ENCODE measurements around the gene ZMIZ1.

The ZMIZ1 gene

DNA sequence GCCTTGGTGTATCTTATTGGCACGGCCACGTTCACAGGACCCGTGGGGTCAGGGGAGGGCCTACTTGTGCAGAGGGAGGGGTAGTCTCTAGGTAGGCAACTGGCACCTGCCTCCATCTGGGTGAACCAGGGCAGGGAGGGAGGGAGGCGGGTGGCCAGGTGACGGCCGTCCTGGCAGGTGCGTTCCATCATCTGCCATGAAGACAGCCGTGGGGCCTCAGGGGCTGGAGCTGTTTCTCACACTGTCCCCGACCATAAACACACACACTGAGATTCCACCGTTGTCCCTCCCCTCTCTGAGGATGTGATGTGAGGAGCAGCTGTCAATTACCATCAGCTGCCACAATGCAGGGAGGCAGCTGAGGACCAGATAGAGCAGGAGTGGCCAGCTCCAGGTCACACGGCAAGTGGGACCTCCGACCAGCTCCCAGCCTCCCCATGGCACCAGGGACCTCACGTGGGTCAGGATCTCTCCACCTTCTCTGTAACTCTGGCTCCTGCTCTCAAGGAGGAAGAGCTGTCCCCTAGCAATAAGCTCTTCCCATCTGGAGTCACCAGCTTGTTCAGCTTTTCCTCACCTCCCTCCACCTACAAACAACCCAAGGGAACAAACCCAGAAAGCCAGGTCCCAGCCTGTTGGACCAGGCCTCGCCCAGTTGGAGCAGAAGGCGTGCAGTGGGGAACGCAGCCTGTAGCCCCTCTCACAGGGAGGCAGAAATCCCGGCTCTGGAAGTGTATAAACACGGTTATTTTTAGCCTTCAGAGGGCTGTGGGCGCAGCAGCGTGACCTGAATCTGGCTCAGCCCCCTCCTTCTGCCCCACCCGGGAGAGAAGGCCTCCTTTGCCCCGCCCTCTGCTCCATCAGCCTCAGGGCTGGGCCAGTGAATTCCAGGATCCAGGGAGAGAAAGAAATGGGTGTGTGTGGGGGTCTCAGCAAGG lies 33.1 kb downstream of the ZMIZ1 start:
- DNase-seq, result no peak

DNA sequence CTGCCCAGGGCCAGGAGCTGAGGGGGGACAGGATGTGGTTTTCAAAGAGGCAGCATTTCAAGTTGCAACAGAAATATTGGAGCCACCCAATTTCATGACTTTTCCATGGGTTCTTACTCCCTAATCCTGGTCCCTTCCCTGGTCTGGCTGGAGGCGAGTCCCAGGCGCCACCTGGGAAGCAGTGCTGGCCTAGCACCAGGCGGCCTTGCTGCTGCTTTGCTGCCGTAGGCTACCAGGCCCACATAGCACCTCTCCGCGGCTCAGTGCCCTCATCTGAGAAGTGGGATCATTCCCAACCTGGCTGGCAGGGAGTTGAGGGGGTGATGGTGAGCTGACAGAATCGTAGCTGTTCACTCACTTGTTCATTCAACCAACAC lies 33.7 kb downstream of the ZMIZ1 start:
- DNase-seq, result no peak

DNA sequence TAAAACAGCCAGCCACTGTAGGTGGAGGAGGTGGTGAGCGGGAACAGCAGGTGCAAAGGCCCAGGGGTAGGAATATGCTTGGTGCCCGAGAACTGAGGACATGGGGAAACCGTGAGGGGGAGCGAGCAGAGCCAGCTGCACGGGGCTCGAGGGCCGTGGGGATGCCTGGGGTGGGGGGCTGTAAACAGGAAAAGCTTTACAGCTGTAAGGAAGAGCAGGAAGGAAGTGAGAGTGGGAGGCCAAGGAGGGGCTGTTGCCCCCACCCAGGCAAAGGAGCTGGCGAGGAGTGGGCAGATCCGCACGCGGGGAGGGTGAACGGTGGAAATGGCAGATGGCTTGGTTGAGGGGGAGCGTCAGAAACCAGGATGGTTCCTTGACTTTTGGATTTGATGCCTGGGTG lies 34.4 kb downstream of the ZMIZ1 start:
- no peak for DNase-seq

DNA sequence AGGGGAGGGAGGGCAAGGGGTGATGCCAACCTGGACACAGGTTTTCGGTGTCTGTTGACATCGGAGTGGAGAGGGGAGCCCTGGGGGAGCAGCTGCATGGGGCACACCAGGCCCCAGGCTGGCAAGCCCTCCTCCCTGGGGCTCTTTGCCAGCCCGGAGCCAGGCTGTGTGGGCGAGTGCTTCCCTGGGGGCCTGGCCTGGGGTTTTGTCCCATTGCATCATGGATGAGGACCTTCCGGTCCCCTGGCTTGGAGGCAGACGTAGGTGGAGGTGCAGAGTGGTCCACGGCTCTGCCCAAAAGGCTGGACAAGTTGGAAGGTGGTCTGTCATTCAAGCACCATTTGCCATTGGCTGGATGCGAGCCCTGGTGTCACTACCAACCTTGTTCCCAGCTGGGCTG lies 34.8 kb downstream of the ZMIZ1 start:
- peak; percentile 18 for DNase-seq

DNA sequence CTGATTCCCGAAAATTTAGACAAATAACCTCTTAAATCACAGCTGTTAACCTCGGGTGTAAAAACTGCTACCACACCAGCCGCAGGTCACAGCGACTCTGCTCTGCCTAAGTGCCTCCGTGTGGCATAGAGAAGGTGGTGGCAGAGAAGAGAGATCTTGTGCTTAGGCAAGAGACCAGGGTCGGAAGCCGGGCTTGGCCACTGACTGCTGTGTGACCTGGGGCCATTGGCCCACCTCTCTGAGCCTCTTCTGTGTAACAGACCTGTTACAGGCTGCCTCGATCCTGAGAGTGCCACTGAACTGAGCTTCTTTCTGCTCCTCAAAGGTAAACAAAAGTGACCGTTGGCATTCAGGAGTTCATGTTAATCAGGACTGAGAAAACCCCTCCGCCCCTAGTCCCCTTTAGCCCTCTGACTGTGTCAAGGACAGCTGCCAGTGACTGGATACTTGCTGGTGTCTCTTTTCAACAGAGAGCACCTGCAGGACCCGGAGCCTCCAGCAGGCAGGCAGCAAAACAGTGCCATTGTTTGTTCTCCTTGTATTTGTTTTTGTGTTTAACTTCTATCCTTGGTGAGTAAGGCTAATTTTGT lies 36.5 kb downstream of the ZMIZ1 start:
- DNase-seq, result no peak

DNA sequence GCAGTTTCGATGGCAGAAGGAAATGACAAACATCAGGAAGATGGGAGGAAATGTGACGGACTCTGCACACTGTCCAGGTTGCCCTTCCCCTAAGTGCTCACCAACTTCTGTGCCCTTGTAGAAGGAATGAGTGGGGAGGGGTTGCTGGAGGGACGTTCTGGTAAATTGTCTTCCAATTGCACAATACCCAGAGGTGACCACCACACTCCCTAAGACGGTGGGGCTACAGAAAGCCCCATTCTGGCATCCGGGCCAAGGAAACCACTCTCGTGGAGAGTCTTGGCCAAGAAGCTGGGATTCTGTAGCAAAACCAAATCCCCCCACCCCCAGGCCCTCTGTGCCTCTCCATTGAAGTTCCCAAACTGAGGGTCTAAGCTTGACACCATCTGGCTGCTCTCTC lies 37.1 kb downstream of the ZMIZ1 start:
- no peak for DNase-seq

DNA sequence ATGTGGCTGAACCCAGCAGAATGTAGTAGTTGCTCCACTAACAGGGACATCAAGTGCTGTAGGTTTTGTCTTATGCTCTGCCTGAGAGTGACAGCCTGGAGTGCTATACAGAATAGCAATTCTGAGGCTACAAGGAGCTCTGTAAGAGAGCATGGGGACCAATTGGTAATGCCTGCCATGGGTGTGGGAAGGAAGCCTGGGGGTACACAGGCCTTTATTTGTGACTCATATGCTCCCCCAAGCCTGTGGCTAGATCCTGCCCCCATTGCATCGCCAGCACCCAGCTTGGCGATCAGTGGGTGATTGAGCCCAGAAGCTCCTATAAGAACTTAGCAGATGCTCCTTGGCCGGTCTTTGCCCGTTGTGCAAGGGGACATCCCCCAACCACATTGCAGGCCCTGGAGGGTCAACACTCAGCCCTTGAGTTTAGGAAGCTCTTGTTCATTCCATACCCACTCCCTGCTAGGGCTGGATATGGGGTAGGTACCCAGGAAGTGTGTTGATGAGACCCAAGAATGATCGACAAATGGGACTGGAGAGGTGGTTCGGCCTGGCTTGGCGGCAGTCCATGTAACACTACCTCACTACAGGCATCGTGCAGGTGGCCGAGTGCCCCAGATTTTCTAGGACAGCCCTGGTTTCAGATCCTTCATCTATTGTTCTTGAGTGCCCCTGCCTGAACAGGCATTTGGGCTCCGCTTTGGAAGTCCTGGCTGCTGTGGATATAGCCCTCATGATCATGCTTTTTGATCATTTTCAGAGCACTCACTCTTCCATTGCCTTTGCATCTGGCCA lies 37.7 kb downstream of the ZMIZ1 start:
- DNase-seq, result no peak

DNA sequence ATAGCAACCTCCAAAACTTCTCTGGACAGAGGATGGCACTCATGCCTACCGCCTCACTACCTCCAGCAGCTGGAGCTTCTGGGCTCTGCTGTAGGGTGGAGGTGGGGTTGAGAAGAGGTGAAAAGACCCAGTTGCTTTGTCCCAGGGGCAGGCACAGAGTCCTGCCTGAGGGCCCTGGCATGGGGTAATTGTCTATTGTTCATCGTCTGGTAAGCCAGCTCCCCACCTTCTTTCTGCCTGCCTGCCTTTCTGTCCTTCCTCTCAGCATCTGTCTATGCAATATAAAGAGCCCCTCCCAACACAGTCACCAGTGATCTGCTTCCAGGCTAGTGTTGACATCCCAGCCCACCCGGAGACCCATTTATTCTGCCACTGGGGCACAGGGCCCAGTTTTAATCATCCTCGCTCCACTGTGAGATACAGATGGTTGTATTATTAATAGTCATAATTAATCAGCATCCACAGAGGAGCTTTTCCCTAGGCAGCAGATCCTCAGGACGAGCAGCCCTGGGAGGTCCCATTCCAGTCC lies 39.0 kb downstream of the ZMIZ1 start:
- DNase-seq, result no peak

DNA sequence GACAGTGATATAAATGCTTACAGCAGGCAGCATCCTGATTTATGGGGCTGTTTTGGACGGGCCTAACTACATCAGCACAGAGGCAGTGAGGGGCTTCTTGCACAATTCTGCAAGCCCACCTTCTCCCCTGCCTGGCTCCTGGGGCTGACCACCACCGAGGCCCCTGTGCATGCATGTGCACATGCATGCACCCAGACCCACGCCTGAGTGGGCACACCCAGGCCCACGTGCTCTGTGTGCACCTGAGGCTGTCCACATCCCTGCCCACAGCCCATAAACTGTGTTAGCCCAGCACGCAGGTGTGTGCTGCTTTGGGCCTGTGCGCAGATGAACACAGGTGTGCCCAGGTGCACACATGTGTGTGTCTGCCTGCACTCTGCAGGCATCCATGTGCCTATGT lies 40.0 kb downstream of the ZMIZ1 start:
- DNase-seq, result no peak

DNA sequence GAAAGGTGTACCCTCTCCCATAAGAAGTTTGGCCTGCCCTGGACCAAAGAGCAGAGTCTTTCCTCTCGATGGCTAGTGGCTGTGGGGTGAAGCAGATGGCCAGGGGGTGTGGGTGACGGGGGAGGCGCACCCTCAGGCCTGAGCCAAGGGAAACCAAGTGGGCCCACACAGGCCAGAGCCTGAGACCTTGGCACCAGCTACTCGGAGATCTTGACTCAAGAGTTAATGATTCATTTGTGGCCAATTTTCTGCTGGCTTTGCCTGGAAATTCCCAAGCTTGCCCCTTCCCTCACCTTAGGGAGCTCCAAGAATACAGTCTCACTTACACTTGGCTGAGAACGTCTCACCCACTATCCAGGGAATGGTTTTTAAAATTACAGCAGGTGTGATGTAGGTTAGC lies 42.7 kb downstream of the ZMIZ1 start:
- no peak for DNase-seq

DNA sequence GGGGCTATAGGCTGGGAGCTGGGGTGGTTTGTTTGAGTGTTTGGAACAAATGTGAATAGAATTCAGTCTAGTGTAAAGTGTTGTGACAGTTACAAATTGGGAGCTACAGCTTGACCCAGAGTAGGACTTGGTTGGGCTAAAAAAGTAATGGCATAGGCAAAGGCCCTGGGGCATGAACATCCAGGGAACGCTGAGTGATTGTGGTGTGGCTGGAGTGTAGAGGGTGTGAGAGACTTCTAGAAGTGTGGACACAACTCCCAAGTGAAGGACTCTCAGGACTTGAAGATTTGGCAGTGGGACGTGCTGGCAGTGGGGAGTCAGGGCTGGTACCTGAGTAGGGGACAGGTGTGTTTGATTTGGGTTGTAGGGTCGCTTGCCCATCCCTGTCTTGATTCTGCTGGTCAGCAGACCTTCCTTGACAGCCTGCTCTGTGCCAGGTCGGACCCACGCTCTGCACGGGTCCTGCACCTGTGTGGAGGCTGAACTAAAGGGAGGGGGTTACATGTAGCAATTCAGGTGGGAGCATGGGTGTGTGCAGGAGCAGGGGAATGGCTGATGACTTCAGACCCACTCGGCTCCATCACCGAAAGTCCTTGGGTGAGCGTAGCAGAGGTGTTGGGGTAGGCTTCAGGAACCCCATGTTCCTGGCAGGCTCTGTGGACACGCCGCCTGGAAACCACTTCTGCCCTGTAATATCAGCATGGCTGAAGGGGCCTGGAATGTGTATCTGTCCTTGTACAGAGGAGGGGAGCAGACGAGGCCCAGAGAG lies 43.3 kb downstream of the ZMIZ1 start:
- no peak for DNase-seq

DNA sequence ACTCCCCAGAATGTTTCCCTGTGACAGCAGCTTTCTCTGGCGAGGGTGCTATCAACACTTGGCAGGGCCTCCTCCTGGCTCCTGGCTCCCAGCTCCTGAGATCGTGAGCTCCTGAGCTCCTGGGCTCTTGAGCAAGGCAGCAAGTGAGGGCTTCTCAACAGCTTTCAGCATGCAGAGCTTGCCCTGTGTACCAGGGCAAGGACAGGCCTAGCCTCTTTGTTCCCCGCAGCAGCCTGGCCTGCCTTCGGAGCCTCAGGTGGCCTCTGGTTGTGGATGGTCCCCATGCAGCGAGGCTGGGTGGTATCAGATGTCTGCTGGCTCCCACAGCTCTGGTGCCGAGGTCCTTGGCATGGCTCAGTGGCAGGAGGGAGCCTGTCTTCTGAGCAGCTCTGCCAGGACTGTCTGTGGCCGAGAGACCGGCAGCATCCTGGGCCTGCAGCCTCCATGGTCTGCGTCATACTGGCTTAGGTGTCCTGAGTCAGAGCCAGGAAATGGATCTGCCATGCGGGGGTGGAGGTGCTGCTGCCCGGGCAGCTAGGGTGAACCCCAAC lies 44.2 kb downstream of the ZMIZ1 start:
- no peak for DNase-seq

DNA sequence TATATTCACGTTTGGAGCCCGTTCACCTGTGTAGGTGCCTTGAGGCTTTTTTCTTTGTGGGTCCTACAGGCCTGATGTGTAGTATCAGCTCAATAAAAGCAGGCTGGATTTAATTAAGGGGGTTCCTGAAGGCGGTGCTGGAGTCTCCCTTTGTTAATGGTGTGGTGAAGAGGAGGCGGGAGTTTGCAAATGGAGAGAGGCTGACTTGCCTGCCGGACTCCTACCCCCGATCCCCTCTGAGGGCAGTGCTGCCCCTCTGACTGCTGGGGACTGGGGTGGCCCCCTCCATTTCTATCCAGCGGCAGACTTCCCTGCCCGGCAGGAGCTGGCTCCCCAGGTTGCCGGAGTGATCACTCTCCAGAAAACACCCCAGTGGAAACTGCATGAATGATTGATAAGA lies 45.1 kb downstream of the ZMIZ1 start:
- DNase-seq, result no peak

DNA sequence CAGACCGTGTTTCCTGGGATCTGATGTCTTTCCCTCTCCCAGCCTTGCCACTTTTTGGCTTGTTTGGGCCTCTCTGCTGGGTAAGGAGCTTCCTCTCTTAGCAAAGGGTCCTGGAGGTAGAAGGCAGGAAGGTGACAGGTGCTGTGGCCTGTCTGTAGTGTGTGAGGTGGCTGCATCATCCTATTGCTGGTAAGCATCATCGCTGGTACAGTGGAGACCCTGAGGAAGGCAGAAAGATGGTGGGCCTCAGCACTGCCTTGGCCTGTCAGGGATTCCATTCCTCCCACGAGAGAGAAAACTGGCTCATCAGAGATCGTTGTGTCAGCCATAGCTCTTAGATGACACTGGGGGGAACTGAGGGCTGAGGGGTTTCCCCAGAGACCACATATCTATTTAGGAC lies 46.5 kb downstream of the ZMIZ1 start:
- no peak for DNase-seq

DNA sequence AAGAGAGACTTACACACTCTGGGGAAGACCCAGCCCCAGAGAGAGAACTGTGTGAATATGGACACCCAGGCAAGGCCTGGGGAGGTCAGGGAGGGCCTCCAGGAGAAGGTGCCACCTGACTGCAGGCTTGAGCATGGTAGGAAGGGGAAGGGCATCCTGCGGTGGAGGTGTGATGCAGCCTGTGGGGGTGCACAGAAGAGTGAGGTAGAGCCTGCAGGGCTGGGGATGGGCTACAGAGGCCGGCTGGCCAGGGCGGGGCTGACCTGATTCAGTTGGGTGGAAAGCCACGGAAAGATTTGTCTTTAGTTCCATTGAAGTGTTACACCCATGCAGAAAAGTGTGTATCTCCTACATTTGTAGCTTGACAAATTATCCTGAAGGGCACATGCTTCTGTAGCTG lies 47.6 kb downstream of the ZMIZ1 start:
- DNase-seq, result no peak

DNA sequence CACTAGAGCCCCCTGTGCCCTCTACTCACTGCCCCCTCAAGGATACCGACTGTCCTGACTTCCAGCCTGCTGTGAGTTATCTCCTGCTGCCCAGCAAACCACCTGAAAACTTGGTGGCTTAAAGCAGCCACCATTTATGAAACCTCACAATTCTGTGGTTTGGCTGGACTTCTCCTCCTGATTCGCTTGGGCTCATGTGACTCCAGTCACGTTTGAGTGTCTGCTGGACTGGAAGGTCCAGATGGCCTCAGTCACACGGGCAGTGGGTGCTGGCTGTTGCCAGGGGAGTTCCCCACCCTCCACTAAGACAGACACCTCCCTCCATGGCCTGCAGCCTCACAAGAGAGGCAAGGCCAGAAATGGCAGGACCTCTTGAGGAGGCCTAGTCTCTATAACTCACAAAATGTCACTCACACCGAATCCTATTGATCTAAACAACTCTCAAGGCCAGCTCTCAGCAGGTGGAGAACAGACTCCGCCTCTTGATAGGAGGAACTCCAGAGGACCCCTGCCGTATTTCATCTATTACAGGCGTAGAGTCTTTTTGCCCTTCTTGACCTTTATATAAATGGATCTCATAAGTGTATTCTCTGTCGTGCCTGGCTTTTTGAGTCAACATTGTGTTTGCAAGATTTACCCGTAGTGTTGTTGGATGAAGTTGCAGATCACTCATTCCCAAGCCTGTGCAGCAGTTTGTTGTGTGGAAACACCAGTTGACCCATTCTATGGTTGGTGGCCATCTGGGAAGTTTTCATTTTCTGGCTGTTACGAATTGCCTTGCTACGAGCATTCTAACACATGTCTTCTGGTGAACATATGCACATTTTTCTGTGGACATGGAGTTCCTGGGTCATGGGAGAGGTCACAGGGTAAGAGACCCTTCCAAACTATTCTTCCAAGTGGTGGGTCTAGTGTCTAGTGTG lies 48.3 kb downstream of the ZMIZ1 start:
- peak; percentile 81 for DNase-seq

DNA sequence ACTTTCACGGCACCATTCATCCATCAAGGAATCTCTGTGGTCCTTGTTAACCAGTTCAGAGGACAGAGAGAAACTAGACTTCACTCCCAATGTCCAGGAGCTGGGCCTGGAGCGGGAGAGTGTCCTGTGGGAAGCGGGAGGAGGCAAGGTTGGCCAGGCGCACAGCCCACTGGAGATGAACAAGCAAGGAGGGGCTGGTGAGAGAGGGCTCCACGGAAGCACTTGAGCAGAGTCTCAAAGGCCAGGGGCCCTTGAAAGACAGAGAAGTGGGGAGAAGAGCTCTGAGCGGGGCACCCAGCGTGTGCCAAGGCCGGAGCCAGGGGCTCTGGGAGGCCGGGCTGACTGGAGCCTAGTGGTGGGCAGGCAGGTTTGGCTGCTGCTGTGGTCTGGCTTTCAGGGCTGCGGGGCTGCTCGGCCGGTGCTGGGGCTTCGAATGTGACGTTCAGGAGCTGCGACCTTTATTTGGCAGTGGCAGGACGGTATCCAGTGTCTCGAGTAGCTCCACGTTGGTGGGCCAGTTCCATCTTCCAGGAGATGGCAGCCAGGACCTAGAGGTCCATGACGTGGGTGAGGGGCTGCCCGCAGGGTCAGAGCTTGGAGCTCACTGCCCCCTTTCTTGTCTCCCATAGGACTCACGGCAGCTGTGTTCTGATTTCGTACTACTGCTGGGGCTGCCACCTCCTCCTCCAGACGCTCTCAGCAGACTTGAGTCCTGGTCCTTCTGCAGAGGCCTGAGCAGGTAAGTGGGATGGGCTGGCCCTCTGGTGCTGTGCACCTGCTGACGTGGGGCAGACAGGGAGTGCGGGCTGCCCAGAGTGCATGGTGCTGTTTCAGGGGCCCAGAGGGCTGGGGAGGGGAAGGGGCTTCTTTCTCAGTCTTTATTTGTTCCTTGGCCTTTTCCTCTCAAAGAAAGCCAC lies 49.8 kb downstream of the ZMIZ1 start:
- DNase-seq, result no peak

DNA sequence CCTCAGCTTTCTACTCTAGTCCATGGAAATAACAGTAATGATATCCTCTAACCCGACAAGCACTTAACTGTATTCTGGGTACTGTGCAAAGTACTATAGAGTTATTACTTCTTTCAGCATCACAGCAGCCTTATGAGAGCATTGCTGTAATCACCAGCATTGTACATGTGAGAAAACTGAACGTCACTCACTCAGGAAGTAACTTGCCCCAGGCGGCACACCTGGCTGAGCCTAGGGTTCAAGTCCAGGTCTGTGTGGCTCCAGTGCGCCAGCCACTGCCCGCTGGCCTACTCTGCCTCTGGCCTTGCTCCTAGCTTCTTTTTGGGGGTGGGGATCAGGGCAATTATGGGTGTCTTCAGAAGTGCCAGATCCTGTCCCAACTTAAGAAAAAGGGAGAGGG lies 50.5 kb downstream of the ZMIZ1 start:
- no peak for DNase-seq

DNA sequence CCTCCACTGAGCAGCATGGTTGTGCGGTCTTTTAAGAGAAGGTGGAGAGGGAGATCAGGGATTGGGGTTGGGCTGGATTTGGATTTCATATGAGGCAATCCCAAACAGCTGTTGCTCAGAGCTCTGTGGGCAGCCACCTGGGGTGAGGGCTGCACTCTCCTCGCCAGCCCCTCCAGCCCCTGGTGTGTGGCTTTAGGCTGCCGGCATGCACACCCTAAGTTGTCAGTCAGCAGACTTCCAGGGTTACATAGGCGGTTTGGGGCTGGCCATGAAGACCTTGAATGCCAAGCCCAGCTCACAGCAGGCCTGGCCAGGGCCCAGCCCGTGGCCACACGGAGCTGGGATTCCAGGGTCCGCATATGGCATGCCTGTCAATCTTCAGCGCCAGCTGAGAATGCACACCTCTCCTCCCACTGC lies 54.8 kb downstream of the ZMIZ1 start:
- no peak for DNase-seq

DNA sequence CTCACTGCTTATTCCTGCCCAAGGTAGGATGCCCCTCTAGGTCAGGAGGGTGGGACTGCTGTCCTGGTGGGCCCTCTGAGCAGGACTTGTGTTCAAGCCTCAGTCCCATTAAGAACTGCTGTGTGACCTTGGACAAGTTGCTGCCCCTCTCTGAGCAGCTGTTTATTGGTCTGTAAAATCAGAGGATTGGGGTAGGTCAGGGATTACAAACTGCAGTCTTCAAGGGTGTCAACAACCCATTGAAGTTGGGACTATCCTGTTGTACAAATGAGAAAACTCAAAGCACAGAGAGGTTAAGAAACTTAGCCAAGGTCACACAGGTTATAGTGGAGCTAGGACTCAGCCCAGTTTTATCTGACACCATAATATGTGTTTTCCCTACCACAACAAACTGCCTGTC lies 55.3 kb downstream of the ZMIZ1 start:
- no peak for DNase-seq

Data from inflammatory macrophage treated with lipopolysaccharide for 4 hours (primary cell).